Measurements from ENCODE around the gene LINGO1. TPM values are rescaled to one million over a fixed set of nuclear protein-coding genes. Genes with fewer than 3 reads are reported as not detected.

Gene LINGO1
- total and polyA plus RNA-seq, 4 donors: 0.38 to 2.1 (median 1.5) TPM

GRCh38 chr15:77646104-77646694 lies 13.5 kb upstream of the LINGO1 start:
- ATAC-seq (ENCODE audit: low FRiP score) (no peak), DNase-seq (no peak)
- H3K27ac ChIP-seq (ENCODE audit: low read depth in 1 of 2, low read length in 2 of 2): no peak overlapping the region
- no peaks in the 10 kb centered on the region for H3K27me3 ChIP-seq (ENCODE audit: control insufficient read depth in 1 of 2, insufficient read depth in 2 of 2, low read length in 1 of 2)
- H3K9me3 ChIP-seq (ENCODE audit: control insufficient read depth, low read length): no peaks in the 10 kb centered on the region
- intact Hi-C loops (cut with DNase I): no loop called here
- 81 to 92% methylated on average over 8 of the region's 8 CpGs for WGBS, 2 donors
- H3K4me1 ChIP-seq (ENCODE audit: control insufficient read depth in 1 of 2, insufficient read depth in 2 of 2, low read length in 2 of 2): no peaks in the 10 kb centered on the region
- no peak overlapping the region for H3K4me3 ChIP-seq (ENCODE audit: low read length in 2 of 2)
- no peaks in the 10 kb centered on the region for H3K36me3 ChIP-seq (ENCODE audit: control insufficient read depth in 1 of 2, insufficient read depth in 2 of 2, low read length in 1 of 2)

GRCh38 chr15:77645602-77646001 lies 12.9 kb upstream of the LINGO1 start:
- WGBS, 2 donors: 80 to 88% methylated on average over 8 of the region's 8 CpGs
- no peak for DNase-seq
- Histone ChIP-seq H3K4me3 (ENCODE audit: low read length in 2 of 2) (no peak overlapping the region), H3K27ac (ENCODE audit: low read depth in 1 of 2, low read length in 2 of 2) (no peak overlapping the region), H3K4me1 (ENCODE audit: control insufficient read depth in 1 of 2, insufficient read depth in 2 of 2, low read length in 2 of 2) (no peaks in the 10 kb centered on the region), H3K36me3 (ENCODE audit: control insufficient read depth in 1 of 2, insufficient read depth in 2 of 2, low read length in 1 of 2) (no peaks in the 10 kb centered on the region), H3K27me3 (ENCODE audit: control insufficient read depth in 1 of 2, insufficient read depth in 2 of 2, low read length in 1 of 2) (no peaks in the 10 kb centered on the region), H3K9me3 (ENCODE audit: control insufficient read depth, low read length) (no peaks in the 10 kb centered on the region)
- no peak for ATAC-seq (ENCODE audit: low FRiP score)
- intact Hi-C loops (cut with DNase I): no loop called here

DNA sequence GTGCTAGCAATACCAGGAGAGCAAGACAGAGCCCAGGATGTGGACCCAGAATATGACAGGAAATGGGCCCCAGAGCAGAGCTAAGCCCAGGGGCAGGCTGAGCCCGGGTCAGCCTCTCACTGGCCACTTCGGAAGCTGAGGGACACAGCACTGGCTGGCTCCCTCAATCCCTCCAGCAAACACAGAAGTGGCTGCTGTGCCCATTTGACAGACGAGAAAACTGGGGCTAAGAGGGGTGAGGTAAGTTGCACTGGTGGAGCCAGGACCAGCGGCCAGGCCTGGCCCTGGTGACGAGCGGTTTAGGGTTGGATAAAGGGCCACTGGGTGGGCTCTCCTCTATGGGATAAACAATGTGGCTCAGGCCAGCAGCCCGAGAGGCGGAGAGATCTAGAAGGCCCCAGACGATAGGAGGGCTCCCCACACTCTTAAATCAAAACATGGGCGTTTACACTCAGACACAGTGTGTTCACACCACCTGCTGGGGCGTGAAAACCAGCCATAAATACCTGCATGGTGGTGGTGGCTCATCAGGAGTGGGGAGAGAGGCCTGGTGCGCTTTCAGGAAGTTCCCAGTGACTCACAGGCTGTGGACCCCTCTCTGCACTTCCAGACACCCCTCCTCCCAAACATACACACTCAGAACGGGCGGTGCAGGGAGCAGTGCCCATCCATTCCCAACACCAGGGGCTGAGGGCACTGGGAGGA lies 12.0 kb upstream of the LINGO1 start:
- WGBS, 2 donors: 88 to 89% methylated on average over 14 of the region's 14 CpGs
- no peak for DNase-seq
- Histone ChIP-seq H3K27me3 (ENCODE audit: control insufficient read depth in 1 of 2, insufficient read depth in 2 of 2, low read length in 1 of 2) (no peaks in the 10 kb centered on the region), H3K9me3 (ENCODE audit: control insufficient read depth, low read length) (no peaks in the 10 kb centered on the region), H3K27ac (ENCODE audit: low read depth in 1 of 2, low read length in 2 of 2) (no peak overlapping the region), H3K4me3 (ENCODE audit: low read length in 2 of 2) (no peak overlapping the region), H3K4me1 (ENCODE audit: control insufficient read depth in 1 of 2, insufficient read depth in 2 of 2, low read length in 2 of 2) (no peaks in the 10 kb centered on the region), H3K36me3 (ENCODE audit: control insufficient read depth in 1 of 2, insufficient read depth in 2 of 2, low read length in 1 of 2) (no peaks in the 10 kb centered on the region)
- ATAC-seq (ENCODE audit: low FRiP score): peak; percentile 2
- intact Hi-C loops (cut with DNase I): no loop called here

DNA sequence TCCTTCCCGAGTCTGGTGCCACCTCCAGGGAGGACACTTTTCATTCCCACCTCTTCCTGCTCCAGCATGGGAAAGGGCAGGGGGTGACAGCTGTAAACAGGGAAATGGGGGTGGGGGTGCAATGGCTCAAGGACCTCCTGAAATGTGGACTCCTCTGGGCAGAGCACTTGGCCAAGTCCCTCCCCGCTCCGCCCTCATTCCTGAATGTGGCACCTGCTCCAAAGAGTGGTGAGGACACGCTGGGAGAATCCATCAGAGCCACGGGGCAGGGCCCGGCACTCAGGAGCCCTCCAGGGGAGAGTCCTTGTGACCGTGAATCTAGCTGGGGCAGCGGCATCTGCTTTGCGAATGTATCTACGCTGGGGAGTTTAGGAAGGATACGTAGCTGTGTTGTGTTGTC lies 11.1 kb upstream of the LINGO1 start:
- Histone ChIP-seq H3K9me3 (ENCODE audit: control insufficient read depth, low read length) (no peaks in the 10 kb centered on the region), H3K36me3 (ENCODE audit: control insufficient read depth in 1 of 2, insufficient read depth in 2 of 2, low read length in 1 of 2) (no peaks in the 10 kb centered on the region), H3K27ac (ENCODE audit: low read depth in 1 of 2, low read length in 2 of 2) (no peak overlapping the region), H3K4me1 (ENCODE audit: control insufficient read depth in 1 of 2, insufficient read depth in 2 of 2, low read length in 2 of 2) (no peaks in the 10 kb centered on the region), H3K27me3 (ENCODE audit: control insufficient read depth in 1 of 2, insufficient read depth in 2 of 2, low read length in 1 of 2) (no peaks in the 10 kb centered on the region), H3K4me3 (ENCODE audit: low read length in 2 of 2) (no peak overlapping the region)
- ATAC-seq (ENCODE audit: low FRiP score): no peak
- no peak for DNase-seq
- intact Hi-C loops (cut with DNase I): no loop called here
- WGBS, 2 donors: 89 to 91% methylated on average over 11 of the region's 11 CpGs

DNA sequence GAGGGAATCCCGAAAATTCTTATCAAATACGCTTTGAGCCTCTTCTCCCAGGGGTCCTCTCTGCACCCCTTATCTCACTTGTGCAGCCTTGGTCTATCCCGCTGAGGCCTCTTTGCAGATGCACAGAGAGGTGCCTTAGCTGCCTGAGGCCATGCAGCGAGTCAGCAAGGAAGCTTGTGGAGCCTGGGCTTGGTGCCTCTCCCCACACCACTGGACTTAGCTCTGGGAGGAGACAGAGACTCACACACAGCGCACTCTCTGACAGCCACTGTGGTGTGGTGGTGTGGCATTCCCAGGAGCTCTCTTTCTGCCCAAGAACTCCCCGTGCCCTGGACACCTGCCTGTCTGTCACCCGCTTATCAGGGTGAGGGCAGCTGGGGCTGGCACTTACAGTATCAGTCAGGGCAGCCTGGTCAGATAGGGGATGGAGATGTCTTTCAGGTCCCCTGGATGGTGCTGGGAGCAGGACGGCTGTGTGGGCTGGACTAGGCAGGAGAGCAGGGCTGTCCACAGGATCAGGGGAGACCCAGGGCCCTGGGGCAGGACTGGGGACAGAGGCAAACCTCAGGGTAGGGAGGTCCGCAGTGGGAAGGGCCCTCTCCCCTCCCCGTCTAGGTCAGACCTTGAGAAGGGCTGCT lies 10.2 kb upstream of the LINGO1 start:
- ATAC-seq (ENCODE audit: low FRiP score) (no peak), DNase-seq (no peak)
- H3K4me3 ChIP-seq (ENCODE audit: low read length in 2 of 2): no peak overlapping the region
- H3K9me3 ChIP-seq (ENCODE audit: control insufficient read depth, low read length): no peaks in the 10 kb centered on the region
- no peak overlapping the region for H3K27ac ChIP-seq (ENCODE audit: low read depth in 1 of 2, low read length in 2 of 2)
- H3K27me3 ChIP-seq (ENCODE audit: control insufficient read depth in 1 of 2, insufficient read depth in 2 of 2, low read length in 1 of 2): no peaks in the 10 kb centered on the region
- 81 to 82% methylated on average over 10 of the region's 10 CpGs for WGBS, 2 donors
- no peaks in the 10 kb centered on the region for H3K4me1 ChIP-seq (ENCODE audit: control insufficient read depth in 1 of 2, insufficient read depth in 2 of 2, low read length in 2 of 2)
- intact Hi-C loops (cut with DNase I): no loop called here
- no peaks in the 10 kb centered on the region for H3K36me3 ChIP-seq (ENCODE audit: control insufficient read depth in 1 of 2, insufficient read depth in 2 of 2, low read length in 1 of 2)

- H3K36me3 ChIP-seq (ENCODE audit: control insufficient read depth in 1 of 2, insufficient read depth in 2 of 2, low read length in 1 of 2): no peaks in the 10 kb centered on the region
- no peak overlapping the region for H3K4me3 ChIP-seq (ENCODE audit: low read length in 2 of 2)
- H3K9me3 ChIP-seq (ENCODE audit: control insufficient read depth, low read length): no peaks in the 10 kb centered on the region
- H3K4me1 ChIP-seq (ENCODE audit: control insufficient read depth in 1 of 2, insufficient read depth in 2 of 2, low read length in 2 of 2): no peaks in the 10 kb centered on the region
- no peak overlapping the region for H3K27ac ChIP-seq (ENCODE audit: low read depth in 1 of 2, low read length in 2 of 2)
- DNase-seq: no peak
- no peak for ATAC-seq (ENCODE audit: low FRiP score)
- no peaks in the 10 kb centered on the region for H3K27me3 ChIP-seq (ENCODE audit: control insufficient read depth in 1 of 2, insufficient read depth in 2 of 2, low read length in 1 of 2)
- 88 to 90% methylated on average over 6 of the region's 6 CpGs for WGBS, 2 donors
- intact Hi-C loops (cut with DNase I): no loop called here
Observed at GRCh38 chr15:77641999-77642398, 9.3 kb upstream of the LINGO1 start.

GRCh38 chr15:77640615-77641014 lies 7.9 kb upstream of the LINGO1 start:
- Histone ChIP-seq H3K4me1 (ENCODE audit: control insufficient read depth in 1 of 2, insufficient read depth in 2 of 2, low read length in 2 of 2) (no peaks in the 10 kb centered on the region), H3K36me3 (ENCODE audit: control insufficient read depth in 1 of 2, insufficient read depth in 2 of 2, low read length in 1 of 2) (no peaks in the 10 kb centered on the region), H3K4me3 (ENCODE audit: low read length in 2 of 2) (no peak overlapping the region), H3K9me3 (ENCODE audit: control insufficient read depth, low read length) (no peaks in the 10 kb centered on the region), H3K27me3 (ENCODE audit: control insufficient read depth in 1 of 2, insufficient read depth in 2 of 2, low read length in 1 of 2) (no peaks in the 10 kb centered on the region), H3K27ac (ENCODE audit: low read depth in 1 of 2, low read length in 2 of 2) (no peak overlapping the region)
- 51 to 71% methylated on average over 2 of the region's 2 CpGs for WGBS, 2 donors
- DNase-seq (no peak), ATAC-seq (ENCODE audit: low FRiP score) (no peak)
- intact Hi-C loops (cut with DNase I): no loop called here

GRCh38 chr15:77639431-77639830 lies 6.7 kb upstream of the LINGO1 start:
- intact Hi-C loops (cut with DNase I): loop anchor here (10.0 kb wide), 2 partner anchors 185 to 535 kb away; no protein-coding TSS in a partner anchor
- 94% methylated on average over 12 of the region's 12 CpGs for WGBS, 2 donors
- Histone ChIP-seq H3K9me3 (ENCODE audit: control insufficient read depth, low read length) (no peaks in the 10 kb centered on the region), H3K4me3 (ENCODE audit: low read length in 2 of 2) (no peak overlapping the region), H3K36me3 (ENCODE audit: control insufficient read depth in 1 of 2, insufficient read depth in 2 of 2, low read length in 1 of 2) (no peaks in the 10 kb centered on the region), H3K4me1 (ENCODE audit: control insufficient read depth in 1 of 2, insufficient read depth in 2 of 2, low read length in 2 of 2) (no peaks in the 10 kb centered on the region), H3K27ac (ENCODE audit: low read depth in 1 of 2, low read length in 2 of 2) (no peak overlapping the region), H3K27me3 (ENCODE audit: control insufficient read depth in 1 of 2, insufficient read depth in 2 of 2, low read length in 1 of 2) (no peaks in the 10 kb centered on the region)
- ATAC-seq (ENCODE audit: low FRiP score) (no peak), DNase-seq (no peak)
